Smooth muscle cell (in vitro differentiated cells): ENCODE data around the gene WWOX. TPM values are rescaled to one million over a fixed set of nuclear protein-coding genes. Genes with fewer than 3 reads are reported as not detected.

ENCODE experiments used
- DNase-seq: peaks from one replicate; lab custom pipeline; 2025; ENCODE audit not compliant: unreplicated experiment; lab: John Stamatoyannopoulos, UW
- H2AFZ ChIP-seq: fragments of 200-600 bp; sonication (generic); 2 replicates; pipeline ENCODE4 v1.6.0; 2016; ENCODE audit warnings: antibody characterized with exemption, low read depth, mild to moderate bottlenecking
- H3F3A ChIP-seq: fragments of 200-600 bp; sonication (generic); 2 replicates; pipeline ENCODE4 v1.6.0; 2017; ENCODE audit warnings: antibody characterized with exemption, low read depth
- H3K27ac ChIP-seq: fragments of 200-600 bp; sonication (generic); 2 replicates; pipeline ENCODE4 v1.5.1; 2016; ENCODE audit warnings: low read depth, mild to moderate bottlenecking
- H3K27me3 ChIP-seq: fragments of 200-600 bp; sonication (generic); 2 replicates; pipeline ENCODE4 v1.6.1; 2016; ENCODE audit warnings: low read depth, mild to moderate bottlenecking
- H3K36me3 ChIP-seq: fragments of 200-600 bp; sonication (generic); 2 replicates; pipeline ENCODE4 v1.5.1; 2016; ENCODE audit warnings: low read depth
- H3K4me1 ChIP-seq: fragments of 200-600 bp; sonication (generic); 2 replicates; pipeline ENCODE4 v1.5.1; 2016; ENCODE audit warnings: low read depth
- H3K4me2 ChIP-seq: fragments of 200-600 bp; sonication (generic); 2 replicates; pipeline ENCODE4 v1.6.0; 2016; ENCODE audit warnings: mild to moderate bottlenecking
- H3K4me3 ChIP-seq: fragments of 200-600 bp; sonication (generic); 2 replicates; pipeline ENCODE4 v1.5.1; 2016; ENCODE audit warnings: mild to moderate bottlenecking
- H3K79me2 ChIP-seq: fragments of 200-600 bp; sonication (generic); 2 replicates; pipeline ENCODE4 v1.6.0; 2016; ENCODE audit warnings: low read depth, mild to moderate bottlenecking
- H3K9ac ChIP-seq: fragments of 200-600 bp; sonication (generic); 2 replicates; pipeline ENCODE4 v1.6.0; 2016; ENCODE audit warnings: low read depth
- H3K9me3 ChIP-seq: fragments of 200-600 bp; sonication (generic); replicated peaks from 2 replicates; pipeline ENCODE4 v1.5.1; 2016; ENCODE audit warnings: low read depth
- H4K20me1 ChIP-seq: fragments of 200-600 bp; sonication (generic); 2 replicates; pipeline ENCODE4 v1.6.0; 2016; ENCODE audit warnings: low read depth
- CTCF ChIP-seq: fragments of 200-600 bp; sonication (generic); IDR thresholded peaks from 2 replicates; pipeline ENCODE4 v1.5.1; 2017; ENCODE audit warnings: borderline replicate concordance, mild to moderate bottlenecking, antibody characterized with exemption; ENCODE audit not compliant: insufficient read depth, poor library complexity, severe bottlenecking
- WGBS: methylation state at CpG from one replicate; pipeline ENCODE4 v1.1.7; 2016; ENCODE audit warnings: low lambda C conversion rate; 5-methylcytosine and 5-hydroxymethylcytosine counted together
- polyA plus RNA-seq: library from polyadenylated mRNA; unstranded; fragments of >200 nt; fragmentation: Nextera tagmentation; extraction: Ambion mirVana; gene quantifications from 2 replicates; pipeline ENCODE4 v1.2.1, GENCODE V29; 2016
- total RNA-seq: library from RNA; depleted of rRNA; stranded (reverse); fragments of >200 nt; gene quantifications from 2 replicates; pipeline ENCODE4 v1.2.3, GENCODE V29; 2014

WWOX gene
- total and polyA plus RNA-seq, 2 experiments from 2014 or later: 7.5 to 14.0 TPM

GRCh38 chr16:79170555-79171246, 1071.2 kb downstream of the WWOX start:
- peaks cover 13% of the 10 kb centered on the region for H3K4me1 ChIP-seq
- H2AFZ ChIP-seq: no peak overlapping the region
- DNase-seq: no peak
- WGBS: 71% methylated on average over 7 of the region's 7 CpGs
- H4K20me1 ChIP-seq: no peaks in the 10 kb centered on the region
- peak overlapping the region; percentile 31 for H3K4me2 ChIP-seq
- peaks cover 5% of the 10 kb centered on the region for H3F3A ChIP-seq
- H3K9me3 ChIP-seq: no peaks in the 10 kb centered on the region
- no peak overlapping the region for H3K9ac ChIP-seq
- no peak for TF ChIP-seq CTCF
- no peak overlapping the region for H3K27ac ChIP-seq
- H3K4me3 ChIP-seq: no peak overlapping the region
- no peaks in the 10 kb centered on the region for H3K27me3 ChIP-seq
- H3K79me2 ChIP-seq: no peaks in the 10 kb centered on the region
- H3K36me3 ChIP-seq: no peaks in the 10 kb centered on the region

- H4K20me1 ChIP-seq: no peaks in the 10 kb centered on the region
- no peak for TF ChIP-seq CTCF
- no peaks in the 10 kb centered on the region for H3K9me3 ChIP-seq
- H3K79me2 ChIP-seq: no peaks in the 10 kb centered on the region
- peaks cover 10% of the 10 kb centered on the region for H3K4me1 ChIP-seq
- no peak overlapping the region for H3K9ac ChIP-seq
- WGBS: 91% methylated on average over 4 of the region's 4 CpGs
- no peak overlapping the region for H3K27ac ChIP-seq
- H3F3A ChIP-seq: peaks cover 5% of the 10 kb centered on the region
- no peak overlapping the region for H2AFZ ChIP-seq
- H3K36me3 ChIP-seq: no peaks in the 10 kb centered on the region
- DNase-seq: no peak
- no peak overlapping the region for H3K4me2 ChIP-seq
- H3K27me3 ChIP-seq: no peaks in the 10 kb centered on the region
- no peak overlapping the region for H3K4me3 ChIP-seq
Measured at GRCh38 chr16:79171504-79171903, 1072.0 kb downstream of the WWOX start.

GRCh38 chr16:79171931-79172705, 1072.7 kb downstream of the WWOX start:
- WGBS: 91% methylated on average over 15 of the region's 15 CpGs
- no peak overlapping the region for H3K27ac ChIP-seq
- no peak for DNase-seq

More at GRCh38 chr16:79171931-79172705, 1072.7 kb downstream of the WWOX start:
- Histone ChIP-seq H3K9ac (no peak overlapping the region), H4K20me1 (no peaks in the 10 kb centered on the region), H2AFZ (no peak overlapping the region), H3K4me3 (no peak overlapping the region), H3K27me3 (no peaks in the 10 kb centered on the region), H3F3A (peaks cover 5% of the 10 kb centered on the region), H3K36me3 (no peaks in the 10 kb centered on the region), H3K79me2 (no peaks in the 10 kb centered on the region), H3K4me1 (peaks cover 10% of the 10 kb centered on the region), H3K9me3 (no peaks in the 10 kb centered on the region), H3K4me2 (no peak overlapping the region)
- no peak for TF ChIP-seq CTCF
